Measurements from ENCODE around the gene XIAP. TPM values are rescaled to one million over a fixed set of nuclear protein-coding genes. Genes with fewer than 3 reads are reported as not detected.
A peak's percentile ranks its signal among the peaks of the same experiment; 100 is the strongest.
"Not testable (repeated sequence)": the region's sequence is repeated elsewhere in the genome, so short reads cannot be mapped to it uniquely, and the experiment has no call there.

XIAP gene
- polyA plus RNA-seq (2011; rRNA removed) (12.5 and 18.6 TPM in 2 replicates), polyA minus RNA-seq (2011; rRNA and poly(A)+ RNA removed) (7.7 and 11.1 TPM in 2 replicates)

DNA sequence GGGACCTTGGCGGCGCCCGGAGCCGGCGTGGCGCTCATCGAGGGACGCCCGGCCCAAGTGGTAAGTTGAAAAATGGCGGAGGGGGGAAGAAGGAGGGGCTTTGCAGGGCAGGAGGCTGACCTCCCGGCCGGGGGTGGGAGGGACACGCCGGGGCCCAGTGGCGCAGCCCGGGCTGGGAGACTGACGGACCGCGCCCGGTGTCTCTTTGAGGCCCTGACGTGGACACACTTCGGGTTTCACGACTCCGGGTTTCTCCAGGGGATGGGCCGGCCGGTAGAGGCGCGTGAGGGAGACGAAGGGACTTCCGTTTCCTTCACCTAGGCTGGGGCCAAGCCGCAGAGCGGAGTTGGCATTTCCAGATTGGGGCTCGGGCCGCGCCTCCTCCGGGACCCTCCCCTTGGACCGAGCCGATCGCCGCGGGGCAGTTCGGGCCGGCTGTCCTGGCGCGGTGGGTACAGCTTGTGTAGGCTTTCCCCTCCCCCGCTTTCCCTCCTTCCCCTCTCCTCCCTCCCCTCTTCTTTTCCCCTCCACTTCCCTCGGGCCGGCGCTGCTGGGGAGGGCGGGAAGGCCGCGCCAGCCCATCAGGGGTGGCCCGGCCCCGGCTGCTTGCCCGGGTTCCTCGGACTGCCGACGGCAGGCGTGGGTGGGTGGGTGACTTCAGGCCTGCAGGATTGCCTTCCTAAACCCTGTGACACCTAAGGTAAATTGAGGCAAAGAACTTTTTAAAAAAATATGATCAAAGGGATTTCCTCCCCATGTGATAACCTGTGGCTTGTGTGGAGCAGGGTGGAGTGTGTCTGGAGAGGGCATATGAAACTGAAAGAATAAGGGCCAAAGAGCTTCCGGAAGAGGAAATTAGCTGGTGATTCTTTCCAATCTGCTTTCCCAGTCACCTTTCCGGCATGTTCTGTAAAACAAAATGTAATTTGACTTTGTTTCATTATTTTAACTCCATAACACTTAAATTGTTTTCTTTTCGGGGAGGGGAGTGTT is at the start of gene XIAP:
TSS of gene XIAP (plus strand) at position 208 of the 993 bp plus-strand sequence. CDS start 25,610 bp downstream, outside the sequence.
- DNase-seq (ENCODE audit: low read depth) = peak; percentile 42
- H3K27me3 ChIP-seq (ENCODE audit: control insufficient read depth, insufficient read depth, low read length) = no peaks in the 10 kb centered on the region
- CTCF ChIA-PET = no interaction called here
- TF ChIP-seq, protein P1, sequence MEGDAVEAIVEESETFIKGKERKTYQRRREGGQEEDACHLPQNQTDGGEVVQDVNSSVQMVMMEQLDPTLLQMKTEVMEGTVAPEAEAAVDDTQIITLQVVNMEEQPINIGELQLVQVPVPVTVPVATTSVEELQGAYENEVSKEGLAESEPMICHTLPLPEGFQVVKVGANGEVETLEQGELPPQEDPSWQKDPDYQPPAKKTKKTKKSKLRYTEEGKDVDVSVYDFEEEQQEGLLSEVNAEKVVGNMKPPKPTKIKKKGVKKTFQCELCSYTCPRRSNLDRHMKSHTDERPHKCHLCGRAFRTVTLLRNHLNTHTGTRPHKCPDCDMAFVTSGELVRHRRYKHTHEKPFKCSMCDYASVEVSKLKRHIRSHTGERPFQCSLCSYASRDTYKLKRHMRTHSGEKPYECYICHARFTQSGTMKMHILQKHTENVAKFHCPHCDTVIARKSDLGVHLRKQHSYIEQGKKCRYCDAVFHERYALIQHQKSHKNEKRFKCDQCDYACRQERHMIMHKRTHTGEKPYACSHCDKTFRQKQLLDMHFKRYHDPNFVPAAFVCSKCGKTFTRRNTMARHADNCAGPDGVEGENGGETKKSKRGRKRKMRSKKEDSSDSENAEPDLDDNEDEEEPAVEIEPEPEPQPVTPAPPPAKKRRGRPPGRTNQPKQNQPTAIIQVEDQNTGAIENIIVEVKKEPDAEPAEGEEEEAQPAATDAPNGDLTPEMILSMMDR (IDR thresholded peaks at IDR 0.05; ENCODE audit: insufficient read depth, low read depth, low read length) = no peak
- no peaks in the 10 kb centered on the region for H3K36me3 ChIP-seq (ENCODE audit: control insufficient read depth, insufficient read depth, low read length)
- H3K4me3 ChIP-seq (ENCODE audit: low read depth, low read length) = peak within 1 kb of the TSS; percentile 67
- POLR2A ChIA-PET = no interaction called here

DNA sequence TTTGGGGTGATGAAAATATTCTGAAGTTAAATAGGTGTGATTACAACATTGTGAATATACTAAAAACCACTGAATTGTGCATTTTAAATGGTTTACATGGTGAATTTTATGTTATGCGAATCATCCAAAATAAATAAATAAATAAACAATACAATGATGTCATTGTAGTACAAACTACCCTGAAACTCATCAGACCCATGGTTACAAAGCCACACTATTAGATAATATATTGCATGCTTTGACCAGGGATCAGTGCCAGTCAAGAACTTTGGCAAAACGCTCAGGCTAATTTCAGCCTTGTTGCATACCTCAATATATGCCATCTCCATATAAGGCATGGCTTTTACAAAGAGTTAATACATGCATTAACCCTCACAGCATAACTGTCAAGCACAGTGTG is 45.5 kb upstream of the XIAP start:
- TF ChIP-seq, protein P1 (IDR thresholded peaks at IDR 0.05; ENCODE audit: insufficient read depth, low read depth, low read length) = no peak
- H3K4me3 ChIP-seq (ENCODE audit: low read depth, low read length) = no peak overlapping the region
- ChIA-PET CTCF (no interaction called here), POLR2A (no interaction called here)
- H3K27me3 ChIP-seq (ENCODE audit: control insufficient read depth, insufficient read depth, low read length) = no peaks in the 10 kb centered on the region
- no peak for DNase-seq (ENCODE audit: low read depth)
- no peaks in the 10 kb centered on the region for H3K36me3 ChIP-seq (ENCODE audit: control insufficient read depth, insufficient read depth, low read length)

DNA sequence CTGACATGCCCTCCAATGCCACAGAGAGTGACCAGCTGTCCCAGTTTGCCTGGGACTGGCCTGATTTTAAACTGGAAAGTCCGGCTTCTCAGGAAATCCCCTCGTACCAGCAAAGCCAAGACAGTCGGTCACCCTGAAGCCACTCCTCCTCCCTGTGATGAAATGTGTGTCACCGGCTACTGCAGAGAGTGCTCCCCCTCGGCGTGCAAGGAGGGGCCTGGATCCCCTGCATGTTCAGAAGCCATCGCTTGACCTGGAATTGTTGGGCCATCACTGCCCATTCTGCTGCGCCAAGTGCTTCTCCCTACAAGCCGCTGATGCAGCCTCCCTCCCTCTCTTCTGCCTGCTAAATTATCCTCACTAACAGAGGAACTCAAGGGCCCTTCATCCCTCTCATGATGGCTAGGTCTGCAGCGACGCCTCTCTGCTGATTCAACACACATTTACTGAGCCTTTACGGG is 44.9 kb upstream of the XIAP start:
- POLR2A ChIA-PET; H3K36me3 ChIP-seq (ENCODE audit: control insufficient read depth, insufficient read depth, low read length); H3K4me3 ChIP-seq (ENCODE audit: low read depth, low read length); DNase-seq (ENCODE audit: low read depth); H3K27me3 ChIP-seq (ENCODE audit: control insufficient read depth, insufficient read depth, low read length): not testable (repeated sequence)
- CTCF ChIA-PET = interaction anchor here (0.5 kb wide), 1 partner anchor 16 kb away, joined by 5 read pairs; no protein-coding TSS in a partner anchor

DNA sequence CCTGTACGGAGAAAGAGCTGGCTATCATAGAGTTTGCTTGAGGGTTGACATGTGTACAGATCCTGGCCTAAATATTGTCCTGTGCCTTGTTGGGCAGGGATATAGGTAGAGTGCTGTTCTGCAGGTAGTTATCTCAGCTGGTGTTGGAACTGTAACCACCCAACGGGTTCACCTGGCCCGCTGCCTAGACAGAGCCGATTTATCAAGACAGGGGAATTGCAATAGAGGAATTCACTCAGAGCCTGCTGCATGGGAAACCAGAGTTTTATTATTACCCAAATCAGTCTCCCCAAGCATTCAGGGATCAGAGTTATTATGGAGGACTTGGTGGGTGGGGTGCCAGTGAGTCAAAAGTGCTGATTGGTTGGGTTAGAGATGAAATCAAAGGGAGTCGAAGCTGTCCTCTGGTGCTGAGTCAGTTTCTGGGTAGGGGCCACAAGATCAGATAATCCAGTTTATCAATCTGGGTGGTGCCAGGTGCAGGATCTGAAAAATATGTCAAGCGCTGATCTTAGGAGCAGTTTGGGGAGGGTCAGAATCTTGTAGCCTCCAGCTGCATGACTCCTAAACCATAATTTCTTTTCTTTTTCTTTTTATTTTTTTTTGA is 42.5 kb upstream of the XIAP start:
- ChIA-PET CTCF (interaction anchor here (1.2 kb wide), 1 partner anchor 16 kb away, joined by 7 read pairs; no protein-coding TSS in a partner anchor), POLR2A (no interaction called here)
- Histone ChIP-seq H3K27me3 (ENCODE audit: control insufficient read depth, insufficient read depth, low read length) (no peaks in the 10 kb centered on the region), H3K4me3 (ENCODE audit: low read depth, low read length) (no peak overlapping the region), H3K36me3 (ENCODE audit: control insufficient read depth, insufficient read depth, low read length) (no peaks in the 10 kb centered on the region)
- TF ChIP-seq, protein P1 (IDR thresholded peaks at IDR 0.05; ENCODE audit: insufficient read depth, low read depth, low read length) = no peak
- no peak for DNase-seq (ENCODE audit: low read depth)

DNA sequence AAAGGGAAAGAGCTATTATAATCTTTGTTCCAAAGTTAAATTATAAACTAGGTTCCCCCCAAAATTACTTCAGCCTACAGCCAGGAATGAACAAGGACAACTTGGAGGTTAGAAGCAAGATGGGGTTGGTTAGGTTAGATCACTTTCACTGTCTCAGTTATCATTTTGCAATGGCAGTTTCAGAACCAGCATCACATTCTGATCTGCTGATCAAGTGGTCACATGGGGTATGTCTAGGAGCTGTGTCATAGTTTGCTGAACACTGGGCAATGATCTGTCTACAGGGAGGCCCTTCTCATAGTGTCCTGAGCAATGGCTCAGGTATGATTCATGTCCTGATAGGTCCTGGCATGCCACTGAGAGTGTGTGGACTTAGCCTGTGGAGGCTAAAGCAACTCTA is 41.6 kb upstream of the XIAP start:
- no peaks in the 10 kb centered on the region for H3K27me3 ChIP-seq (ENCODE audit: control insufficient read depth, insufficient read depth, low read length)
- ChIA-PET CTCF (interaction anchor here (1.2 kb wide), 1 partner anchor 15 kb away, joined by 7 read pairs; no protein-coding TSS in a partner anchor), POLR2A (no interaction called here)
- no peak overlapping the region for H3K4me3 ChIP-seq (ENCODE audit: low read depth, low read length)
- no peaks in the 10 kb centered on the region for H3K36me3 ChIP-seq (ENCODE audit: control insufficient read depth, insufficient read depth, low read length)
- TF ChIP-seq, protein P1 (IDR thresholded peaks at IDR 0.05; ENCODE audit: insufficient read depth, low read depth, low read length) = no peak
- no peak for DNase-seq (ENCODE audit: low read depth)

All from BJ (cell line).